K562 (cell line): Measurements from ENCODE around the gene RAB31. TPM values are rescaled to one million over a fixed set of nuclear protein-coding genes. Genes with fewer than 3 reads are reported as not detected.

Source experiments
- ARID1B ChIP-seq: fragments of 450-650 bp; IDR thresholded peaks from 2 replicates; pipeline ENCODE4 v1.6.1; 2016; ENCODE audit warnings: antibody characterized with exemption, mild to moderate bottlenecking, inconsistent platforms
- BHLHE40 ChIP-seq: IDR thresholded peaks from 2 replicates; pipeline ENCODE4 v1.6.1; 2011; ENCODE audit warnings: low read length, improper control_type of control experiment
- BRF1 ChIP-seq: IDR thresholded peaks from 3 replicates; pipeline ENCODE4 v1.6.1; 2011; ENCODE audit warnings: borderline replicate concordance, mild to moderate bottlenecking; ENCODE audit not compliant: insufficient read length; ENCODE audit errors: extremely low read depth
- EP300 ChIP-seq: IDR thresholded peaks from 2 replicates; pipeline ENCODE4 v1.6.1; 2012; ENCODE audit warnings: low read length, improper control_type of control experiment
- ESRRA ChIP-seq: fragments of 450-650 bp; IDR thresholded peaks from 2 replicates; pipeline ENCODE4 v1.6.1; 2014; ENCODE audit warnings: low read depth, mild to moderate bottlenecking, moderate library complexity, borderline replicate concordance
- EWSR1 ChIP-seq: fragments of 450-650 bp; IDR thresholded peaks from 2 replicates; pipeline ENCODE4 v1.6.1; 2018; ENCODE audit warnings: borderline replicate concordance, mild to moderate bottlenecking, low read depth, moderate library complexity; ENCODE audit not compliant: partially characterized antibody
- FOXJ2 ChIP-seq: fragments of 200-800 bp; sonication (Bioruptor generic); IDR thresholded peaks from 2 replicates; pipeline ENCODE4 v1.6.1; 2016; ENCODE audit warnings: missing genetic modification characterization, missing compliant biosample characterization
- HES1 ChIP-seq: fragments of 450-650 bp; IDR thresholded peaks from 2 replicates; pipeline ENCODE4 v1.6.1; 2016; ENCODE audit warnings: low read depth, mild to moderate bottlenecking, moderate library complexity
- HSF4 ChIP-seq: fragments of 250-450 bp; sonication (Bioruptor Pico); IDR thresholded peaks from 2 replicates; pipeline ENCODE4 v2.1.2; 2022; ENCODE audit warnings: mild to moderate bottlenecking, moderate library complexity, borderline replicate concordance
- IFI16 ChIP-seq: fragments of 250-450 bp; sonication (Bioruptor Pico); IDR thresholded peaks from 2 replicates; pipeline ENCODE4 v2.1.2; 2022; ENCODE audit warnings: mild to moderate bottlenecking, inconsistent platforms
- KLF13 ChIP-seq: fragments of 450-650 bp; IDR thresholded peaks from 2 replicates; pipeline ENCODE4 v1.6.1; 2016; ENCODE audit warnings: missing genetic modification characterization, low read depth, mild to moderate bottlenecking, missing compliant biosample characterization, moderate library complexity, borderline replicate concordance
- MBD1 ChIP-seq: fragments of 250-450 bp; sonication (Bioruptor Pico); IDR thresholded peaks from 2 replicates; pipeline ENCODE4 v1.8.0; 2022; ENCODE audit warnings: inconsistent platforms
- MCM7 ChIP-seq, 2 experiments: fragments of 450-650 bp; IDR thresholded peaks; 2 replicates each; pipeline ENCODE4 v1.6.1; 2016 to 2018
- NFIC ChIP-seq: fragments of 450-650 bp; IDR thresholded peaks from 2 replicates; pipeline ENCODE4 v1.6.1; 2017; ENCODE audit warnings: mild to moderate bottlenecking, inconsistent platforms
- NFYB ChIP-seq: IDR thresholded peaks from 2 replicates; pipeline ENCODE4 v1.6.1; 2011; ENCODE audit warnings: mild to moderate bottlenecking, moderate library complexity; ENCODE audit not compliant: insufficient read length; ENCODE audit errors: extremely low read depth
- NR0B1 ChIP-seq: fragments of 450-650 bp; IDR thresholded peaks from one replicate; pipeline ENCODE4 v1.6.1; 2018; ENCODE audit warnings: mild to moderate bottlenecking, moderate library complexity; ENCODE audit not compliant: partially characterized antibody
- SMARCC2 ChIP-seq: fragments of 450-650 bp; IDR thresholded peaks from 2 replicates; pipeline ENCODE4 v1.6.1; 2017; ENCODE audit warnings: antibody characterized with exemption, moderate library complexity, mild to moderate bottlenecking, low read depth
- THAP7 ChIP-seq: fragments of 250-450 bp; sonication (Bioruptor Pico); IDR thresholded peaks from 2 replicates; pipeline ENCODE4 v1.5.0; 2021
- ZBTB17 ChIP-seq: fragments of 450-650 bp; formaldehyde crosslinking; IDR thresholded peaks from 2 replicates; pipeline ENCODE4 v1.4.0; 2020; ENCODE audit warnings: mild to moderate bottlenecking
- ZBTB33 ChIP-seq: sonication (generic); formaldehyde crosslinking; IDR thresholded peaks from 2 replicates; pipeline ENCODE4 v1.8.1; 2023; ENCODE audit warnings: mild to moderate bottlenecking, missing genetic modification reagents
- ZFPM2 ChIP-seq: fragments of 250-450 bp; sonication (Bioruptor Pico); IDR thresholded peaks from 2 replicates; pipeline ENCODE4 v1.5.1; 2022; ENCODE audit warnings: mild to moderate bottlenecking
- ZNF217 ChIP-seq: sonication (generic); formaldehyde crosslinking; IDR thresholded peaks from 2 replicates; pipeline ENCODE4 v1.8.0; 2022; ENCODE audit warnings: mild to moderate bottlenecking, missing genetic modification reagents
- ZNF695 ChIP-seq: fragments of 450-650 bp; formaldehyde crosslinking; IDR thresholded peaks from 2 replicates; pipeline ENCODE4 v1.4.0; 2020; ENCODE audit warnings: mild to moderate bottlenecking, moderate library complexity
- ZNF75A ChIP-seq: fragments of 450-650 bp; formaldehyde crosslinking; IDR thresholded peaks from 2 replicates; pipeline ENCODE4 v1.4.0; 2020; ENCODE audit warnings: mild to moderate bottlenecking
- polyA plus RNA-seq, 8 experiments: library from polyadenylated mRNA; depleted of rRNA in 4 of 8; stranded (reverse) in 5 of 8; unstranded in 3 of 8; fragments of >200 nt; fragmentation: Nextera tagmentation in 2 of 8; fragmentation: Illumina TruSeq in 1 of 8; extraction: Ambion mirVana in 2 of 8; extraction: Trizol in 1 of 8; gene quantifications; 2 replicates each; pipeline versions ENCODE4 v1.2.1 to v1.2.3, GENCODE V29; 2011 to 2014; ENCODE audit warnings: inconsistent platforms in 1 of 8, missing spikeins in 1 of 8
- total RNA-seq, 7 experiments: library from RNA; depleted of rRNA in 6 of 7; stranded (reverse); fragments of >200 nt in 6 of 7; fragmentation: Illumina TruSeq in 2 of 7; extraction: Trizol in 2 of 7; gene quantifications; 2 replicates each; pipeline versions ENCODE4 v1.2.1 to v1.2.3, GENCODE V29; 2011 to 2021; ENCODE audit warnings: low replicate concordance in 1 of 7

Gene RAB31
- total and polyA plus RNA-seq, 9 of the 15 experiments (the other 6 are each of a cell fraction or from before 2014, with no cell fraction given): 20.7 to 70.4 (median 41.3) TPM

- TF ChIP-seq ESRRA (no peak), MBD1 (CRISPR knock-in tag) (no peak), KLF13 (tag) (no peak; the same call in 1 of the 2 replicates), FOXJ2 (tag) (peak; percentile 80), HES1 (no peak), ARID1B (no peak), ZFPM2 (CRISPR knock-in tag) (no peak), NFIC (no peak), ZNF217 (CRISPR knock-in tag) (no peak), THAP7 (CRISPR knock-in tag) (no peak), SMARCC2 (peak; percentile 84), NR0B1 (no peak), ZBTB17 (peak; percentile 67), BRF1 (no peak), HSF4 (CRISPR knock-in tag) (peak; percentile 81; the same call in 1 of the 2 replicates), EWSR1 (no peak), IFI16 (no peak), EP300 (peak; percentile 99), ZNF695 (CRISPR knock-in tag) (no peak), ZBTB33 (CRISPR knock-in tag) (no peak), MCM7 (IDR thresholded peaks at IDR 0.05) (no peak), ZNF75A (CRISPR knock-in tag) (no peak), NFYB (no peak), BHLHE40 (peak; percentile 56)
Measured at GRCh38 chr18:9869715-9870430, 161.8 kb downstream of the RAB31 start (continued).
